ENCODE results near the gene SSC5D. TPM values are rescaled to one million over a fixed set of nuclear protein-coding genes. Genes with fewer than 3 reads are reported as not detected.

SSC5D gene
- total RNA-seq, 2 experiments from 2014 or later = 0.42 to 1.3 TPM

GRCh38 chr19:55464039-55464661 is 24.1 kb upstream of the SSC5D start:
- H3K4me1 ChIP-seq (ENCODE audit: insufficient read depth, low read length) = peaks cover 28% of the 10 kb centered on the region
- ChIA-PET POLR2A (no interaction called here), CTCF (interaction anchor here (1.7 kb wide), 1 partner anchor 40 kb away, joined by 5 read pairs; no protein-coding TSS in a partner anchor)
- H3K4me3 Mint-ChIP-seq = no peak overlapping the region
- peaks cover 5% of the 10 kb centered on the region for H3K36me3 Mint-ChIP-seq (ENCODE audit: low read depth)
- H3K27ac ChIP-seq (ENCODE audit: low read depth in 1 of 2, low read length in 2 of 2) = no peak overlapping the region
- DNase-seq = peak in 1 of 14 experiments; percentile 24
- intact Hi-C loops (cut with DNase I, micrococcal nuclease) = loop anchor here in 1 of 2 experiments (5.0 kb wide), 1 partner anchor 57 kb away; the partner anchor contains the start of gene UBE2S
- no peaks in the 10 kb centered on the region for H3K27me3 Mint-ChIP-seq
- peaks cover 17% of the 10 kb centered on the region for H3K4me1 Mint-ChIP-seq (ENCODE audit: low read depth)
- no peaks in the 10 kb centered on the region for H3K27me3 ChIP-seq (ENCODE audit: control insufficient read depth in 1 of 2, insufficient read depth in 2 of 2, low read length in 2 of 2)
- TF ChIP-seq CTCF (IDR thresholded peaks at IDR 0.05) = no peak
- no peak overlapping the region for H3K4me3 ChIP-seq (ENCODE audit: low read length)
- no peaks in the 10 kb centered on the region for H3K9me3 Mint-ChIP-seq
- no peaks in the 10 kb centered on the region for H3K9me3 ChIP-seq (ENCODE audit: control insufficient read depth in 1 of 2, insufficient read depth in 1 of 2, low read length in 2 of 2)
- H3K36me3 ChIP-seq (ENCODE audit: insufficient read depth, low read length) = no peaks in the 10 kb centered on the region
- no peak overlapping the region for H3K27ac Mint-ChIP-seq
- ATAC-seq (ENCODE audit: poor library complexity) = no peak

- CTCF ChIA-PET = no interaction called here
- H3K4me3 Mint-ChIP-seq = no peak within 1 kb of the TSS
These were observed 23.6 kb upstream of the SSC5D start, which contains the start of gene C19orf85 for GRCh38 chr19:55464662-55465054. Gene C19orf85 (minus strand): TSS chr19:55464751. CDS start chr19:55464554, 197 bp downstream.

More at GRCh38 chr19:55464662-55465054, 23.6 kb upstream of the SSC5D start, which contains the start of gene C19orf85:
- Histone ChIP-seq H3K36me3 (ENCODE audit: insufficient read depth, low read length) (no peaks in the 10 kb centered on the region), H3K4me1 (ENCODE audit: insufficient read depth, low read length) (peaks cover 28% of the 10 kb centered on the region), H3K27ac (ENCODE audit: low read depth in 1 of 2, low read length in 2 of 2) (no peak within 1 kb of the TSS), H3K4me3 (ENCODE audit: low read length) (no peak within 1 kb of the TSS), H3K27me3 (ENCODE audit: control insufficient read depth in 1 of 2, insufficient read depth in 2 of 2, low read length in 2 of 2) (no peaks in the 10 kb centered on the region), H3K9me3 (ENCODE audit: control insufficient read depth in 1 of 2, insufficient read depth in 1 of 2, low read length in 2 of 2) (no peaks in the 10 kb centered on the region)
- intact Hi-C loops (cut with DNase I, micrococcal nuclease) = loop anchor here in 1 of 2 experiments (5.0 kb wide), 3 partner anchors 57 to 168 kb away; partner anchors contain the start of genes UBE2S and ZNF865
- Mint-ChIP-seq H3K27ac (no peak within 1 kb of the TSS), H3K27me3 (no peaks in the 10 kb centered on the region), H3K36me3 (ENCODE audit: low read depth) (peaks cover 5% of the 10 kb centered on the region), H3K4me1 (ENCODE audit: low read depth) (peaks cover 17% of the 10 kb centered on the region), H3K9me3 (no peaks in the 10 kb centered on the region)
- POLR2A ChIA-PET = no interaction called here
- no peak for TF ChIP-seq CTCF (IDR thresholded peaks at IDR 0.05)
- DNase-seq (peak in 1 of 14 experiments; percentile 21), ATAC-seq (ENCODE audit: poor library complexity) (no peak)

Data from CD4-positive, alpha-beta T cell (primary cell).